ENCODE results near the gene PDCD10. TPM values are rescaled to one million over a fixed set of nuclear protein-coding genes. Genes with fewer than 3 reads are reported as not detected.

The PDCD10 gene
- total and polyA plus RNA-seq, 2 donors (not counting 3 experiments of a cell fraction or from before 2014, with no cell fraction given), result 21.3 to 47.8 TPM

DNA sequence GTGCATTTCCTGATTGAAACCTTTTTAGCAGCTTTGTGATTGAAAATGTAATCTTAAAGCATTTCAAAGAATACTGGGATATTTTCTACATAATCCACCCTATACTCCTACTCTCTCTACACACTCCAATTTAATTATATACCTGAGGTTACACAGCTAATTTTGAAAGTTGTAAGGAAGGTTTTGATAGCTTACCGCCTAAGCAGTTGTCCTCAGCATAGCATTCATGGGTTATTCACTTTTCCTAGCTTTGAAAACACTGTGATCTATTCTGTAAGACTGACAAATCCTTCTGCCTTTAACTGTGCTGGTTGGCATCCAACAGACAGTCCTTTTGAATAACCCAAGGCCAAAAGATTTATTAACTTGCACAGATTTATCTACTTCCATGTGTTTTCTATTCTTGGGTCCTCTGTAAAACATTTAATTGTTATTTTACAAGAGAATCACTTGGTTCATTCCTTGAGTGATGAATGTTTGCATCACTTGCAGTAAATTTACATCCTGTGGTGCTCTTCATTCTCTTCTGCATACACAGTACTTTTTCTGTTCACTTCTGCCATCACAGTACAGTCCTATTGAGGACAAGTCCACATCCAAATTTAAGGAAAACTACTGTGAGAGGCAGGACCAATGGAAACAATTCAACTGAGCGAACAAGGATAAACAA lies 45.7 kb upstream of the PDCD10 start:
- POLR2A ChIA-PET, result no interaction called here
- BruUV-seq (replicated peaks), result no TSS peak
- no peak overlapping the region for H3K4me2 ChIP-seq (ENCODE audit: insufficient read depth, low read length)
- H3K9me3 ChIP-seq (replicated peaks; ENCODE audit: control insufficient read depth, insufficient read depth, low read length), result no peaks in the 10 kb centered on the region
- H3K27me3 ChIP-seq (ENCODE audit: control insufficient read depth in 2 of 2, insufficient read depth in 2 of 2, low read length in 2 of 2), result no peaks in the 10 kb centered on the region
- no peak overlapping the region for H3K4me3 ChIP-seq (replicated peaks in 1 of 3; ENCODE audit: insufficient read depth in 1 of 3, low read depth in 1 of 3, low read length in 3 of 3)
- H3K79me2 ChIP-seq (ENCODE audit: control insufficient read depth, insufficient read depth, low read length), result no peaks in the 10 kb centered on the region
- DNase-seq (ENCODE audit: low read depth, low spot score), result no peak
- H3K27ac ChIP-seq (ENCODE audit: insufficient read depth, low read depth, low read length), result no peak overlapping the region
- no peaks in the 10 kb centered on the region for H3K9me1 ChIP-seq (replicated peaks; ENCODE audit: control insufficient read depth, extremely low read depth, insufficient read depth, low read length)
- H2AFZ ChIP-seq (ENCODE audit: low read depth, low read length), result no peak overlapping the region
- H3K9ac ChIP-seq (replicated peaks; ENCODE audit: extremely low read depth, insufficient read depth, low read length), result no peak overlapping the region
- no peaks in the 10 kb centered on the region for H4K20me1 ChIP-seq (replicated peaks; ENCODE audit: control insufficient read depth, extremely low read depth, insufficient read depth, low read length)
- TF ChIP-seq POLR2AphosphoS5 (IDR thresholded peaks at IDR 0.05; ENCODE audit: insufficient read depth, low read depth, low read length) (no peak), GATA2 (IDR thresholded peaks at IDR 0.05; ENCODE audit: insufficient read depth, insufficient read length, low read depth, low read length) (no peak), POLR2A (IDR thresholded peaks at IDR 0.05; ENCODE audit: low read depth, low read length) (no peak), MYC (IDR thresholded peaks at IDR 0.05; ENCODE audit: low read depth, low read length) (no peak), FOS (IDR thresholded peaks at IDR 0.05; ENCODE audit: borderline replicate concordance, insufficient read depth, low read length) (no peak), JUN (IDR thresholded peaks at IDR 0.05; ENCODE audit: borderline replicate concordance, insufficient read depth, insufficient read length, low read depth) (no peak), EZH2 (IDR thresholded peaks at IDR 0.05; ENCODE audit: borderline replicate concordance, low read depth, low read length, severe bottlenecking) (no peak)
- TF ChIP-seq, protein P1, sequence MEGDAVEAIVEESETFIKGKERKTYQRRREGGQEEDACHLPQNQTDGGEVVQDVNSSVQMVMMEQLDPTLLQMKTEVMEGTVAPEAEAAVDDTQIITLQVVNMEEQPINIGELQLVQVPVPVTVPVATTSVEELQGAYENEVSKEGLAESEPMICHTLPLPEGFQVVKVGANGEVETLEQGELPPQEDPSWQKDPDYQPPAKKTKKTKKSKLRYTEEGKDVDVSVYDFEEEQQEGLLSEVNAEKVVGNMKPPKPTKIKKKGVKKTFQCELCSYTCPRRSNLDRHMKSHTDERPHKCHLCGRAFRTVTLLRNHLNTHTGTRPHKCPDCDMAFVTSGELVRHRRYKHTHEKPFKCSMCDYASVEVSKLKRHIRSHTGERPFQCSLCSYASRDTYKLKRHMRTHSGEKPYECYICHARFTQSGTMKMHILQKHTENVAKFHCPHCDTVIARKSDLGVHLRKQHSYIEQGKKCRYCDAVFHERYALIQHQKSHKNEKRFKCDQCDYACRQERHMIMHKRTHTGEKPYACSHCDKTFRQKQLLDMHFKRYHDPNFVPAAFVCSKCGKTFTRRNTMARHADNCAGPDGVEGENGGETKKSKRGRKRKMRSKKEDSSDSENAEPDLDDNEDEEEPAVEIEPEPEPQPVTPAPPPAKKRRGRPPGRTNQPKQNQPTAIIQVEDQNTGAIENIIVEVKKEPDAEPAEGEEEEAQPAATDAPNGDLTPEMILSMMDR (IDR thresholded peaks at IDR 0.05; ENCODE audit: extremely low read depth in 1 of 2, insufficient read depth in 1 of 2, low read depth in 1 of 2, low read length in 2 of 2), result no peak
- TF ChIP-seq, protein P2, sequence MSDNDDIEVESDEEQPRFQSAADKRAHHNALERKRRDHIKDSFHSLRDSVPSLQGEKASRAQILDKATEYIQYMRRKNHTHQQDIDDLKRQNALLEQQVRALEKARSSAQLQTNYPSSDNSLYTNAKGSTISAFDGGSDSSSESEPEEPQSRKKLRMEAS (IDR thresholded peaks at IDR 0.05; ENCODE audit: insufficient read depth, insufficient read length), result no peak
- dilution Hi-C loops (cut with MboI; ENCODE audit: extremely low pct_ligation_motif_present, low sequenced_read_pairs) (no loop called here), intact Hi-C loops (cut with micrococcal nuclease) (no loop called here)
- CTCF ChIA-PET, result no interaction called here
- no peak for FAIRE-seq
- no peaks in the 10 kb centered on the region for H3K4me1 ChIP-seq (ENCODE audit: control insufficient read depth, extremely low read depth, insufficient read depth, low read length)
- no peaks in the 10 kb centered on the region for H3K36me3 ChIP-seq (ENCODE audit: control insufficient read depth in 2 of 2, extremely low read depth in 1 of 2, insufficient read depth in 2 of 2, low read length in 2 of 2)

Measured in endothelial cell of umbilical vein (primary cell).